GM19025 (cell line): ENCODE results near the gene ADAMTS2.

ENCODE experiments used
- ATAC-seq: cut with Tn5 transposase; IDR thresholded peaks from one replicate; pipeline ENCODE4 v1.9.1; 2021; ENCODE audit warnings: mild to moderate bottlenecking, low read depth, moderate library complexity; ENCODE audit not compliant: unreplicated experiment

ADAMTS2 gene

DNA sequence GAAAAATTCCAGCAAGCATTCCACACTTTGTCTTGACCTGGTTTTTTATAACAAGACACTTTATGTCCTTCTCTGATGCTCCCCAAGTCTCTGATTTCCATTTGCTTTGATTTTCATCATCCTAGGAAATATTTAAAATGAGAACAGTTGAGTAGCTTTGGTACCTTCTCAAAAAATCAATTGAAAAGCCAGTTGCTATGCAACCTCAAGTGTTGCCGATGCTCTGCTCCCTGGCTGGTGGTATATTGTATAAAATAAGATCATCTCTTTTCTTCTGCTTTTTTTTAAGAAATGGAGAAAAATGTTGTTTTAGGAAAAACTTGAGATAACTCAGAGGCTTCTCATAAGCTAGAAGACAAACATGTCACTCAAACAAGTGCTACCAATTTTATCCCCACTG, 175.4 kb downstream of the ADAMTS2 start:
- ATAC-seq, result no peak

DNA sequence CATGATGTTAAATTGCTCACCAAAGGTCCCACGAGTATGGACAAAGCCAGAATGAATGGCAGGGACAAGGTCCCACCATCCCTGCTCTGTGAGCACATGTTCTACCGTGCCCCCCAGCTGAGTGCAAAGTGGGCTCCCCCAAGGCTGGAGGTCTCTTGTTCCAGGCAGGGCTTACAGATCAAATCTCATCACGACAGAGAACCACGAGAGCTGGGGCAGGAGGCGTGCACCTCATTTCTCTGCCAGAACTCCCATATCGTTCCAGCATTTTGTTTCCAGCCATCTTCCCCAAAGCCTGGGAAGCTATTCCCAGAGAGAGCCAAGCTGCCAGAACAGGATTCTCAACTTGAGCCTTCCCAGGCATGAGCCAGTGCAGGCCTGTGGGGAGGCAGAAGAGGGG, 176.6 kb downstream of the ADAMTS2 start:
- ATAC-seq, result no peak

DNA sequence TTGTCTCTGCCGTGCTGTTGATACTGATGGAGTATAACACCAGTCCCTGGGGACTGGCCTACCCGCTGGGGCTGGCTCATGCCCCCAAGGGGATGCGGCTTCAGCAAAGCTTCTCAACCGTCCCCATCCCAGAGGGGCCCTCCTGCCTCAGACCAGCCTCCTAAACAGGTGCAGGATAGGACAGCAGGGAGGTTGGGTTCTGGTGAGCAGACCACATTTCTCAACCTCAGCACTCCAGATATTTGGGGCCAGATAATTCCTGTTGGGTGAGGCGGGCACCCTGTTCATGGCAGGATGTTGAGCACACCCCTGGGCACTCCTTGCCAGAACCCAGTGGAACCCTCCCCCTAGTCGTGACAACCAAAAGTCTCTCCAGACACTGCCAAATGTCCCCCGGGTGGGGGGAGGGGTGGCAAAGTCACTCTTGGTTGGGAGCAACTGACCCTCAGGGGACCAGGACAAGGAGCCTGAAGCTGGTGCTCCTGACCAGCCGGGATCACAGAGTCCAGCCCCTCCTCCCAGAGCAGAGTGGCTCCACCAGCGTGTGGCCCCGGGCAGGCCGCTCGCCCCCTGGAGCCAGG, 177.3 kb downstream of the ADAMTS2 start:
- no peak for ATAC-seq

DNA sequence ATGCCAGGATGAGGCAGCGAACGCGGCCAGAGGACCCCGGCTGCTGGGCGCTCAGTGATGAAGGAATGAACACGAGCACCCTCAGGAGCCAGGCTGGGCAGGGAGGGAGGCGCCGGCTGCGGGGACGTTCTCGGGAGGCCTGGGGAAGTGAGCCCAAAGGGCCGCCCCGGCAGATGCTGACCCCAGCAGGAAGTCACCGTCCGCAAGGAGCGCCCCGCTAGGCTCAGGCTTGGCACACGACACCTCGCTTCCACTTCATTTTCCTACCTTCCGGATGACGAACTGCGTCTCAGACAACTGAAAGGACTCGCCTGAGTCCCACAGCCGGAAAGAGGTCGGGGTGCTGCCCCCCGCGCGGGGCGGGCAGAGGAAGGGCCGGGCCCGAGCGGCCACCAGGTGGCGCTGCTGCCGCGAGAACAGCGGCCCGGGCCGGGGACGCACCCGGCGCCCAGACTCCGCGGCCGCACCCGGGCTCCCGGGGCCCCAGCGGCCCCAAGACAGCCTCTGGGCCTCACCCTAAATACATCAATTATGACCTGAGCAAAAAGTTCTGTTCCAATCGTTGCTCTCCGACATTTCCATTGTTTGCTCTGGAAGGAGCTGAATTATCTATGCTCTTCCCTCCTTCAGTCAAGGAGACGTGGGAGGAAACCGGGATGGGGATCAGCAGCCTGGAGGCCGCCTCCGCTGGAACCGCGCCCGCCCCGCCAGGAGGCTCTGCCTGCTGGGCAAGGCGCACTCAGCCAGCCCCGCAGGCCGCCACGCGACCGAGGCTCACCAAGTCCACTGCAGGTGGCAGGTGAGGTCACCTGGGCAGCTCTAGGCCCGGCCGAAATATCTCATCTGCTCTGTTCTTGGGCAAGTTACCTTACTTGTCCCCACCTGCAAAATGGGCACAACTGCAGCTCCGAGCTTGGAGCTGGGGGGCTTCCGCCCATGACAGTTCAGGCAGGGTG, 178.1 kb downstream of the ADAMTS2 start:
- ATAC-seq, result no peak

DNA sequence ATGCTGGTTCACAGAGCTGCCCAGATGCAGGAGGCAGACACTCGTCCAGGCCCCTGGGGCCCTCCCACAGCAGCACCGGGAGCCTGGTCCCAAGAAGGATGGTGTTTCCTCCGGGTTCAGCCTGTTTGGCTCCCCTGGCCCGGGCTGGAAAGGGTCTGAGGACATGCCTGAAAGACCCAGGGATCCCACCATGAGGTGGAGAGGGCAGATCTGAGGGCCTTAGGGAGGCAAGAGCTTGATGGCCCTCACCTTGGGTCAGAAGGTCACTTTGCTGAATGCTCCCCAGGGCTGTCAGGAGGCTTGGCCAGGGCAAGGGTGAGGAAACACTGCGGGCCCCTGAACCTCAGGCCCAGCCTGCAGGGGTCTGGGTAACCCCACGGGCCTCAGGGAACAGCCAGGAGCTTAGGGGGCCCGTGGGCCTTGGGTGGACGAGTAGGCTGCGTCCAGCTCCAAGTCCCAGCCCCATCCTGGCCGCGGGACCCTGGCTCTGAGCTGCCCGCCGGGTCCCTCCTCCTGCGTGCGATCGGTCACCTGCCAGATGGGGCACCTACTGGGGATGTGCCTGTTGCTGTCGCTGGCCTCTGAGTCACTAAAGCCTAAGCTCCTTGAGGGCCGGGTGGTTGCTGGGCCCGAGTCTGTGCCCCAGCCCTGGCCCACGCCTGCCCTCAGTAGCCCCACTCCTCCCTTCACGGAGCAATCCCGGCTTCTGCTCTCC, 178.9 kb downstream of the ADAMTS2 start:
- no peak for ATAC-seq

DNA sequence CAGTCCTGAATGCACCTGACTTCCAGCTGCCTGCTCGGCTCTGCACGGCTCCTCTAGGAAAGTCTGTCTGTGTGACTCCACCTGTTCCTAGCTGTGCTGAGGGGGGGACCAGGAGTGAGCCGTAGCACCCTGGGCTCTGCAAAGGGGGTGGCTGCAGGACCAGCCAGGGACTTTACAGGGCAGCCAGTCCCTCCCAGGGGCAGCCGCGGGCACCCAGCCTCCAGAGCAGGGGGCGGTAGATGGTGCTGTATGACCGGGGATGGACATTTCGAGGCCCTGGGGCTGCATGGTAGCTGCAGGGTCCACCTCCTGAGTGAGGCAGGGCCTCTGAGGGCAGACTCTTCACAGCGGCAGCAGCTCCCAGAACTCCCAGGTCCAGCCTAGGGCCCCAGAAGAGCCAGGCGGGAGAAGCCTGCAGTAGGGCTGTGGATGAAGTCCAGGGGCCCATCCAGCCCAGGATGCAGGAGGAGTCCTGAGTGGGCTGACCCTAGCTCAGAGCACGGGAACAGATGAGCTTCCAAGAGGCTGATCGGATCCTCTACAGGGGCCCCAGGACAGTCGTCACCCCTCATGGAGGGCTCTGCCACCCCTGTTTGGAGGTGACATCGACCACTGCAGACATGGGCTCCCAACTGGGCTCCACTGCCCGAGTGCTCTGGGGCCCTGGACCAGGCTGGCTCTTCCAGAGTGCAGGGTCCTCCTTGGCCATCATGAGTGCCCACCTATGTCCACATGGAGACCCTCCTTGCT, 179.7 kb downstream of the ADAMTS2 start:
- ATAC-seq, result no peak

DNA sequence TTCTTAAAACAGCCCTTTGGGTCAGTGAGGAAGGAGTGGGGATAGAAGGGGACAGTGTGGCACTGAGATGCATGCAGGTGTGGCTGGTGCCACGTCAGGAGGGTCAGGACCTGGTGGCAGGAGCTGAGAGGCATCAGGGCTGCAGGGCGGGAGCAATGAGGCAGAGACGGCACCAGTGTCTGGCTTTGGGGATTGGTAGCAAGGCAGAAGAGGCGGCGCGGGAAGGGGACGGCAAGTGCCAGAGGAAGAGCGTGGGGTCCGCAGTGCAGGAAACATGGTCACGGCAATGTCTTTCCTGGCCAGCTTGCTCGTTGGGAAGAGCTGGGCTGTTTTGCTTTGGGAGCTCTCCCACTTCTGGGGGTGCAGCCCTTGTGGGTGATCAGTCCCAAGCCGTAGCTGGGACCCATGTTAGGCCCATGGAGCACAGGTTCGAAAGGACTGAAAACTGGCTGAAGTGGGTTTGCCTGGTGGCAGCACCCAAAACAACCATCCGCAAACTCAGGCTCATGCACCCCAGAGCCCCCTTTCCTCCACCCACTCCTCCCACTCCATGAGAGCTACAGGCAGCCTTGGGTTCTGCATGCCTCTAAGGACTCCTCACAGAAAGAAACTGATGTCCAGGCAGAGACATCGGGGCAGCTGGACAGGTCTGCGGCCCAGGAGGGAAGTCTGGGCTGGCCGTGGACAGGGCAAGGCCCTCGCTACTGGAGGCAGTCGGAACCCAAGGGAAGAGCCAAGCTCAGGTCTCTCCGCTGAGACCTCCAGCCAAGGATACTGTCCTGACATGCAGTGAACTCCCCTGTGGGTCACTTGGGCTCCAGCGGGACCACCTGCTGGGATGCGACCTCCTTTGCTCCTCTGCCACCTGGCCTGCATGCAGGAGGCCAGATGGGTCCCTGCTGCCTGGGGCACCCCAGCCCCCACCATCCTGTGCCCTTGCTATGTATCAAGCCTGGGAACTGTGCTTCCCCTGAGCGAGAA, 180.6 kb downstream of the ADAMTS2 start:
- no peak for ATAC-seq

DNA sequence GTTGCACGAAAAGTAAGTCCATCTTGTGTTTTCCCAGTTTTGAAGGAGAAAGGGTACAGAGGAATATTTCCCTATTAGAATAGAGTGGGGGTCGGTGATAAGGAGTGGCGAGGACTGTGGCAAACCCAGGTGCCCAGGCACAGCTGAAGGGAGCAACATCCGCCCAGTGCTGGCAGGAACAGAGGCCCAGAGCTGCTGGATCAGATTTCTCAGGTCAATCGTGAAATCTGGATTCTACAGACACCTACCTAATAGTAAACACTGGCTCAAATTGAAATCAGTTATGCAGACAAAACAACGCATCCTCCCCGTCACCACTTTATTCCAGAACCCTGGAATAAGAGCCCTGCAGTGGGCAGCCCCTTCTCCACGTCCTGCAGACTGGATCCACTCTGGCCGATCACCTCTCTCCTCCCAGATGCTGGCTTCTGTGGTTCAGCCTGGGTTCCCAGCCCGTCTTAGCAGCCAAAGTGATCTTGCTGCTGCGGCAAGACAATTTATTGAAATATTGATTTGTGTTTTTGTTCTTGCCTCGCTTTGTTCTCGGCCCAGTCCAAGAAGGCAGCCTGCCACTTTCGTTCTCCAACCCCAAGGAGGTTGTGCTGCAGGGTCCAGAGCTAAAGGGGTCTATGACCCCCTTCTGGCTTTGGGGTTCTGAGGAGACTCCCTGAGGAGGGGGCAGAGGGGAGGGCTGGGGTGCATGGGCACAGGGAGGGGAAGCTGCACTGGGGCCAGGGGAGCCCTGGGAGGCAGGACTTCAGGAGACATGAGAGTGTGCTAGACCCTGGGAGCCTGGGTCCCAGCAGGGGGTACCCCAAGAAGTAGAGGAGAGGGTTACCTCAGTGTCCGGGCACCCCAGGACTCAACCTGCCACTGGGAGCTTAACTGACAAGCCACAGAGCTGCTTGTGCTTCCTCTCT, 181.8 kb downstream of the ADAMTS2 start:
- ATAC-seq, result no peak

DNA sequence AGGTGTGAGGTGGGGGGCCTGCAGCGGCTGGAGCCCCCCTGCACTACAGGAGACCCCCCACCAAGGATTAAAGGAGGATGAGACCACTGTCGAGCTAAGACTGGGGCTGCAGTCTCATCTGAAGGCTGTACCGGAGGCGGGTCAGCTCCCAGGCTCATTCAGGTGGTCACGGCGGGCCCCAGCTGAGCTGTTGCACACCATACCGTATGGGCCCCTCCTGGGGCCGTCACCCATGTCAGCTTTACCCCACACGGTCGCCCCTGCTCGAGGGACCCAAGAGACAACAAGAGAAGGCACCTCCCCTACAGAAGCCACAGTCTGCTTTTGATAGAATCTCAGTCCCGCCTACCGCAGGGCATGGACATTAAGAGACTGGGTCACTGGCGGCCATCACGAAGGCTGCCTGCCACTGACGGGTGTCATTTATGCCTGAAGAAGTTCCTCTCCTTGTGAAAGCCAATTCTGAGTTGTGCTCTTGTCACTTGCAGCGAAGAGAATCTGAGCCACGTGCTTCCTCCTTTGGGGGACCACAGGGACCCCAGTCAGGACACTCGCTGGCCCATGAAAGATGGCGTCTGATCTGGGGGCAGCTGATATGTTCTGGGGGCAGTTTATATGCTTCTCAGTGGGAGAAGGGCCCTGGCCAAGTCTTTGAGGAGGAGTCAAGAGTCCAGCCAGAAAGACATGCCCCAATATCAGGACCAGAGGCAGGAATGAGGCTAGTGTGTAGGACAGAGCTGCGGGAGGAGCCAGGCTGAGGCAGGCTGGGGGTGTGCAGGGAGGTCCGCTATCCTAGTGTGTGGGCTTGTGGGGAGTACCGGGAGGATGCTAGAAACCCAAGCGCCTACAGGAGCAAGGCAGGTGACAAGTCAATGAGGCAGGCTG, 182.7 kb downstream of the ADAMTS2 start:
- no peak for ATAC-seq

DNA sequence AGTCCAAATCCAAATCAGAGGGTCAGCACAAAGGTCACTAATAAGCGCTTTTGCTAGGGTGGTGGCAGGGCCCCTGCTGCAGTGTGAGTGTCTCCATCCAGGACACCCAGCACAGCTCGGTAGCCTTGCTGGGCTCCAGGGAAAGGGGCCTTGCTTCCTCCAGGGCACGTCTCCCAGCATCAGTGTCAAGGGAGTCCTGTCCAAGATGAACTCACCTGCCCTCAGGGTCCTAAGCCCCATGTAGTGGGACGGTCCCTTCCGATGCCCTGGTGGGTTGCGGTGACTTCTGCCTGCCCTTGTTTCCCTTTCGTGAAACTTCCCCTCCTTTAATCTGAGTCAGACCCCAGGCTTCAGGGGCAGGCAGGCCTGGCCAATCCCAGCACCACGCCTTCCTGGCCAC, 183.4 kb downstream of the ADAMTS2 start:
- ATAC-seq, result no peak

DNA sequence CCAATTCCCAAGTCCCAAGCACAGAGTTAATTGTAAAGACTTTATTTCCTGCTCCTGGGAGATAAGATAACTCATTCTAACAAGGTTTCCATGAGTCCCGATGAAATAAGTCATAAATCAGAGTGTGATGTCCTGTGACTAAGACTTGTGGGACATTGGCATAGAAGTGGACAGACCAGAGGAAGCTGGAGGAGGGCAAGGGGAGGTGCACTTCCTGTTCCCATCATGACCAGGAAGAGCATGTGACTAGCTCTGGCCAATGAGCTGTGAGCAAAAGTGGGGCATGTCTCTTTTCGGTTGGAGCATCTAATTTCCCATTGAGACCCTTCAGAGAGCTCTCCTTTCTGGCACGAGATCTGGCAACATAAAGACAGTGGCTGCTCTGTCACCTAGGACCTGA, 184.7 kb downstream of the ADAMTS2 start:
- no peak for ATAC-seq

DNA sequence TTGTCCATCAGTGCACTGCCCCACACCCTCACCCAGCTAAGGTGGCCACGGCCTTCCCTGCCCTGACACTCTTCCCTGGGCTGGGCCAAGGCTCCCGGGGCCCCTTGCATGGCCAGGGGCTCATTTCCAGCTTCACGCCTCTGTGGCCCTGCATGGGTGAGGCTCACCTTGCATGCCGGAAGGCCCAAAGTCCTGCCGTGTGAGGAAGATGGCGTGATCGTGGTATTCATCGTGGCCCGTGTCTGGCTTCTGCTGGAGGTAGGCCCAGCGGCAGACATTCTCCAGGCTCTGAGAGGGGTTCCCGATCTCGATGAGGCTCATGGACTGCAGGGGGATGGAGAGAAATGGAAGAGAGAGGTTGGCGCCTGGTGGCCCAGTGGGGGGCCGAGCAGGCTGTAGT, 186.7 kb downstream of the ADAMTS2 start:
- no peak for ATAC-seq

DNA sequence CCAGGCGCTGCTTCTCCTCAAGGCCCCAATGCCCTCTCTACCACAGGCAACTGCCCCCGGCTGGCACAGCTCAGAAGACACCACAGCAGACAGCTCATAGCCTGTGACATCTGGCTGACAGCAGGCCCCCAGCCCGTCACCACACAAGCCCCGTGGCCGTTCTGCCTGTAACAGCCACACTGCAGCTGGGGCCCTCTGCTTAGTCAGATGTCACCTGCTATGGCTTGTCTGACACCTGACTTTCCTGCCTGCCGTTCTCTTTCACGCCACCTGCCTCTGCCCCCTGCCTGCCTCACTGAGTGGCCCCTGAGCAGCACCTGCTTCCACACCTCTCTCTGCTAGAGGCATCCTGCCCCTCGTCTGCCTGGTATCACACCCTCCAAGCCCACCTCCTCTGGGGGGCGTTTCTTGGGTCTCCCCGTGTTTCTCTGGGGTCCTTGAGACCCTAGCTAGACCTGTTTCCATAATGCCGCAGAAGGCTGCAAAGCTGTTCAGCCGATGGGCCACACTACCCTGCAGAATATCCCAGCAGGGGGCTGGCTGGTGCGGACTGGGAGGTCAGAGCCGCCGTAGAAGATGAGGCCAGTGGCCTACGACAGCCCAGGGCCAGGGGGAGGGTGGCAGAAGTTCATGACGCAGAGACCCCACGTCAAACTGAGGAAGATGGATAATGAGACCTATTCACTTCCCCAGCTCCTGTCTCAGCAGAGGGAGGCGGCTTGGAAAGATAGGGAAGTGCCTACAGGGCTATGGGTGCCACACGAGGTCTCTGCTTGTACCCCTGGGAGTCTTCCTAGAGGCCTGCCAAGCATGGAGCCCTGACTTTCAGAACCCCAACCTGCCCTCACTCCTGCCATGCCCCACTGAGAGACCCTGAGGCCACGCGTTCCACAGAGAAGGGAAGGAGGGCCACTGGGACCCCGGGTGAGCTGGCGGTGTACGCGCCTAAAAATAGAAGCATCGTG, 190.0 kb downstream of the ADAMTS2 start:
- ATAC-seq, result no peak

DNA sequence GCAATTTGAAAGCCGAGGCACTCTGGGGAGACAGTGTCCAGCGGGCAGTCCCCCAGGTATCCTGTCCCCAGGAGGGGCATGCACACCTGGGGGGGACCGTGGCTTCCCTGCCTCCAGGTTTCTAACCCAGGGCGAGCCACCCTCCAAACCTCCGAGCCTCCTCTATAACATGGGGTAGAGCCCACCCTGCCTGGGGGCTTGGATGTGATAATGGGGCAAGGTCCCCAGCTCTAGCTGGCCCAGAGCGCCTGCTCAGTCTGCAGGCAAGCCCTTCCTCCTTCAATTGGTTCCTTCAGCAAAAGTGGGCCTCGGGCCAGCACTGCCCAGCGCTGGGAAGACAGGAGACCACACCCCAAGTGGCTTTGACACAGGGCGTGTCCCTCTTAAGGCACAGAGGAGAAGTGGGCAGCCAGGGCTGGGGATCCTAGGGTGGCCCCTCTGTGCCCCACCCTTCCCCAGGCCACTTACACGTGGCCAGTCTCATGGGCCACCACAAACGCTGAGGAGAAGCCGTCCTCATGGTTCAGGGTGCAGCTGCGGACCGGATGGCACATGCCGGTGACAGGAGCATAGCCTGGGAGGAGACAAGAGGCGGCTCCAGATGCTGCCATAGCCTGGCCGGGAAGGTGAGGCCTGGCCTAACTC, 190.8 kb downstream of the ADAMTS2 start:
- no peak for ATAC-seq

DNA sequence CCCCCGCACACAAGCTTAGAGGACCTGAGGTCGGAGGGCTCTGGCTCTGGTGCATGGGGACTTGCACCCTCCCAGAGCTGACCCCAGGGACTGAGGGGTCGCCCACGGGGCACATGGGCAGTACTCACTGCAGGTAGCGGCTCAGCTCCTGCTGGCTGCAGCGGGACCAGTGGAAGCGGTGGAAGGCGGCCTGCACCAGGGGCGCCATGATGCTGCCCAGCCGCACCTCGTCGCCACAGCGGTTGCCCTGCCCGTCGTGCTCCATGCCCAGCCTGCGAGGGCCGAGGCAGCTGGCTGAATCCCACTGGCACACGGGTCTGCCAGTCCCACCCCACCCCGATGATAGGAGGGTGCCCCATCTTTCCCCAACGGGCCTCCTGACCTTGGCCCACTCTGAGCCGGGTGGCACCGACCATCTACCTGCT, 191.3 kb downstream of the ADAMTS2 start:
- no peak for ATAC-seq

DNA sequence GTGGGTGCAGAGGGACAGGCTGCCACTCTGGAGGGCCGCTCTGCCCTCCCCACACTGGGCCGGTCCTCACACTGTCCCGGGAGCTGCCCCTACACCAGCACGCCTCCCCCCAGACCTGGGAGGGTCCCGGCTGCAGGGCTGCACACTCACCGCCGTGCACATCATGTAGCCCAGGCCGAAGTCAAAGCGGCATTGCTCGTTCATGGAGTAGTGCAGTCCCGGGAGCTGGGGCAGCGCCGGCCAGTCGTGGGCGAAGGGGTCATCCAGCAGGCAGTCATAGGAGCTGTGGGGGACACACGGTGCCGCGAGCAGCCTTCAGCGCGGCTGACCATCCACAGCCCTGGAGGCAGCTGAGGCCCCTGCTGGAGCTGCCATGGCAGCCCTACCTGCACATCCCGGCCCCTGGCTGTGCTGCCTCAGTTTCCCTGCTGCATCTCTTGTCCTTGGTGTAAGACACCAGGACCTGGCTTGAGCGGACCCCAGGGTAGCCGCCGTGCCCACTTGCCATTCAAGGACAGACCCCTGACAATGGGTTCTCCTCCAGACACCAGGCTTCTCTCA, 191.8 kb downstream of the ADAMTS2 start:
- no peak for ATAC-seq
